ENCODE data around the gene CHID1. TPM values are rescaled to one million over a fixed set of nuclear protein-coding genes. Genes with fewer than 3 reads are reported as not detected.

Gene CHID1
- total and polyA plus RNA-seq, 2 of the 8 experiments (the other 6 are each of a cell fraction or from before 2014, with no cell fraction given) = 81.2 to 88.5 TPM

DNA sequence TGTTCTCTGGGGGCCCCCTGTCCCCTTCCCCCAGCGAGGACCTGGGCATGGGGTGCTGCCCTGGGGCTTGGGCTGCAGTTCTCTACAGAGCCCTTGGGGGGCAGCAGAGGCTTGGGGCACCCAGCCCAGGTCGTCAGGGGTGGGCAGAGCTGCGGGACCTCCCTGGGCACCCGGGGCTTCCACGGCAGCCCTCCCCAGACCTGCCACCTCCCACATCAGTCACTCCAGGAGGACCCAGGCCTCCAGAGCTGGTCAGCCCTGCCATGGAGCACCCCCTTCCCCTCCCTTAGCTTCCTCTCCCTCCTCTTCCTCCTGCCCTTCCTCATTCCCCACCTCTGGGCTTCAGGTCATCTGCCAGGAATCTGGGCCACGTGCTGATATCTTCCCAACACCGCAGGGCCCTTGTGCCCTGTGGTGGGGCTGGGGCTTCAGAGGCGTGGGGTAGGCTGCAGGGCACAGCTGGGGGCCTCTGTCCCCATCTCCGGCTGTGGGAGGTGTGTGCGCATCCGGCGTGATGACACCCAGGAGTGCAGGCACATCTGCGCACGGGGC lies 62.2 kb downstream of the CHID1 start (continued):
- no peak for TF ChIP-seq CHD7 (IDR thresholded peaks at IDR 0.05; ENCODE audit: insufficient replicate concordance, low read length)
- no peak for TF ChIP-seq KDM1A (IDR thresholded peaks at IDR 0.05; ENCODE audit: borderline replicate concordance, low read length)
- TF ChIP-seq TBP (IDR thresholded peaks at IDR 0.05; ENCODE audit: low read depth, low read length) = no peak
- TF ChIP-seq SIX5 (IDR thresholded peaks at IDR 0.05; ENCODE audit: low read depth, low read length) = no peak
- no peak for TF ChIP-seq JUN (IDR thresholded peaks at IDR 0.05; ENCODE audit: low read depth, low read length)
- no peak for TF ChIP-seq ZNF274 (IDR thresholded peaks at IDR 0.05; ENCODE audit: borderline replicate concordance, extremely low read depth, low read length)
- no peak for TF ChIP-seq ASH2L (IDR thresholded peaks at IDR 0.05; ENCODE audit: low read length)
- TF ChIP-seq, protein P1, sequence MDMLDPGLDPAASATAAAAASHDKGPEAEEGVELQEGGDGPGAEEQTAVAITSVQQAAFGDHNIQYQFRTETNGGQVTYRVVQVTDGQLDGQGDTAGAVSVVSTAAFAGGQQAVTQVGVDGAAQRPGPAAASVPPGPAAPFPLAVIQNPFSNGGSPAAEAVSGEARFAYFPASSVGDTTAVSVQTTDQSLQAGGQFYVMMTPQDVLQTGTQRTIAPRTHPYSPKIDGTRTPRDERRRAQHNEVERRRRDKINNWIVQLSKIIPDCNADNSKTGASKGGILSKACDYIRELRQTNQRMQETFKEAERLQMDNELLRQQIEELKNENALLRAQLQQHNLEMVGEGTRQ (IDR thresholded peaks at IDR 0.05; ENCODE audit: low read length) = no peak
- no peak for TF ChIP-seq HDAC6 (IDR thresholded peaks at IDR 0.05; ENCODE audit: low read depth, low read length)
- no peak for TF ChIP-seq SP1 (IDR thresholded peaks at IDR 0.05; ENCODE audit: low read depth, low read length)
- no peak for TF ChIP-seq CTBP2 (IDR thresholded peaks at IDR 0.05; ENCODE audit: borderline replicate concordance, insufficient read depth, insufficient read length, low read length)
